ENCODE results near the gene MTPN.

DNA sequence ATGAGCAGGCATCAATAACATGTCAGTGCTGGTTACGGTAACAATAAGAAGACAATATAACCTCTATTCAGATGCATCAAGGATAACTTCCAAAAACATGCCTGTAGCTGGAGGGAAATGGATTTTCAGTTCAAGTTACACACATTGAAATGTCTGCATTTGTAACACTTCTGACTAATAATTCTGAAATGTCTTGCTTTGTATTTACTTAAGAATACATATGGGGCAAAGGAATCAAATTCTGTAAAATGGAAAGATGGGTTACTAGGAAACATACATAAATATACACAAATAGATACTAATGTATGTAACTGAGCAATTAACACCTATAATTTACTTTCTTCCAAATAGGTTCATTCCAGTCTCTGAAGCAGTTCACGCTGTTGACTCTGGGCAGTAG is 18.6 kb upstream of the MTPN start:
- TF ChIP-seq SUZ12 (IDR thresholded peaks at IDR 0.05; ENCODE audit: extremely low read depth, insufficient read depth, insufficient read length) (no peak), YY1 (IDR thresholded peaks at IDR 0.05; ENCODE audit: insufficient read depth, insufficient read length) (no peak)
